Neural progenitor cell (in vitro differentiated cells): Measurements from ENCODE around the gene CFAP410.

ENCODE experiments used
- CTCF ChIP-seq: fragments of 200-600 bp; sonication (generic); IDR thresholded peaks from 2 replicates; pipeline ENCODE4 v1.5.1; 2017; ENCODE audit warnings: antibody characterized with exemption, mild to moderate bottlenecking
- EZH2 ChIP-seq: fragments of 200-600 bp; sonication (generic); IDR thresholded peaks from 2 replicates; pipeline ENCODE4 v1.6.1; 2017; ENCODE audit warnings: antibody characterized with exemption, mild to moderate bottlenecking, moderate library complexity
- EZH2phosphoT487 ChIP-seq: fragments of 200-600 bp; sonication (generic); IDR thresholded peaks from 2 replicates; pipeline ENCODE4 v1.6.1; 2017; ENCODE audit warnings: antibody characterized with exemption

- TF ChIP-seq CTCF, result no peak
- no peak for TF ChIP-seq EZH2
- TF ChIP-seq EZH2phosphoT487, result no peak
These were observed 38.0 kb downstream of the CFAP410 start for GRCh38 chr21:44301141-44301540.
